Uterus (tissue), 4 donors: Measurements from ENCODE around the gene CLCN5. TPM values are rescaled to one million over a fixed set of nuclear protein-coding genes. Genes with fewer than 3 reads are reported as not detected.

Source experiments
- DNase-seq, 2 donors: peaks; one replicate each; pipeline ENCODE4 v3.0.0-alpha.2; 2019 to 2020
- H3K27ac ChIP-seq, 2 donors: fragments of 200-600 bp; sonication (generic); 1 replicate in 1 of 2; 2 replicates in 1 of 2; pipeline ENCODE4 v1.5.1; 2016 to 2018
- H3K27me3 ChIP-seq, 2 donors: fragments of 200-600 bp; sonication (generic); one replicate each; pipeline ENCODE4 v1.5.1; 2018 to 2019; ENCODE audit warnings: control low read depth in 1 of 2
- H3K36me3 ChIP-seq, 2 donors: fragments of 200-600 bp; sonication (generic); one replicate each; pipeline ENCODE4 v1.5.1; 2019; ENCODE audit warnings: control low read depth in 1 of 2
- H3K4me1 ChIP-seq, 2 donors: fragments of 200-600 bp; sonication (generic); one replicate each; pipeline ENCODE4 v1.5.1; 2018 to 2019; ENCODE audit warnings: control low read depth in 1 of 2
- H3K4me3 ChIP-seq, 2 donors: fragments of 200-600 bp; sonication (generic); 1 replicate in 1 of 2; 2 replicates in 1 of 2; pipeline ENCODE4 v1.5.1; 2018 to 2019; ENCODE audit warnings: mild to moderate bottlenecking in 1 of 2
- H3K9me3 ChIP-seq, 2 donors: fragments of 200-600 bp; sonication (generic); one replicate each; pipeline ENCODE4 v1.5.1; 2019; ENCODE audit warnings: control low read depth in 1 of 2
- POLR2A ChIP-seq, 2 donors: fragments of 450-650 bp; IDR thresholded peaks; one replicate each; pipeline ENCODE4 v1.6.1; 2016; ENCODE audit warnings: antibody characterized with exemption in 2 of 2, mild to moderate bottlenecking in 1 of 2, moderate library complexity in 1 of 2
- intact Hi-C: fragments of 100-400 bp; cut with DNase I; formaldehyde crosslinking; loops from one replicate; pipeline ENCODE4 v1.15.1; 2023; ENCODE audit warnings: low total_unique reads
- total RNA-seq, 4 donors: library from RNA; depleted of rRNA in 3 of 4; stranded (reverse); fragments of >200 nt in 3 of 4; gene quantifications; one replicate each; pipeline versions ENCODE4 v1.1.0 to v1.2.4, GENCODE V29; 2014 to 2023
- TF ChIP-seq, protein P1 (sequence below), 4 experiments: fragments of 200-600 bp in 2 of 4; fragments of 450-650 bp in 2 of 4; sonication (generic) in 2 of 4; IDR thresholded peaks; one replicate each; pipeline ENCODE4 v1.5.1; 2016 to 2019; ENCODE audit warnings: antibody characterized with exemption in 4 of 4, mild to moderate bottlenecking in 2 of 4, moderate library complexity in 1 of 4
- donor health status: DM: yes; HTN: yes; CAD: no.

Gene CLCN5
- total RNA-seq, 4 donors from 2014 or later = 6.4 to 81.2 (median 11.0) TPM

DNA sequence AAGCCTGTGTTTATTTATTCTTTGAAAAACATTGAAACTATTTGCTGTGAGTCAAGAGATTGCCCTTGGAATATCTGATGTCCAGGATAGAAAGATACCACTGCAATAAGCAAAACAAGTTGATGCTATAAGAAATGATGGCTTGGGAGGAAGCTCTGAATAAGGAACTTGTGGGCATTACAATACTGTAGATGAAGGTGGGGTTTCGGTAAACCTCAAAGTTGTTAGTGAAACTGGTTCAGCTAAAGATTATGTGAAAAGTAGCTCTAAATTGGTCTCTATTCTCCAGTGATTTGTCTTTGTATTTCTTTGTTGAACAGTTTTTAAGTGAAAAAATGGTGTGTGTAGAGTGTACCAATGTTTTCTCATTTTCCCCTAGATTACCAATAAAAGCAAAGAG is 149.7 kb downstream of the CLCN5 start:
- no peak for DNase-seq
- Histone ChIP-seq H3K9me3 (no peaks in the 10 kb centered on the region), H3K27me3 (no peaks in the 10 kb centered on the region), H3K27ac (no peak overlapping the region), H3K4me3 (no peak overlapping the region), H3K36me3 (no peaks in the 10 kb centered on the region), H3K4me1 (no peaks in the 10 kb centered on the region)
- TF ChIP-seq, protein P1, sequence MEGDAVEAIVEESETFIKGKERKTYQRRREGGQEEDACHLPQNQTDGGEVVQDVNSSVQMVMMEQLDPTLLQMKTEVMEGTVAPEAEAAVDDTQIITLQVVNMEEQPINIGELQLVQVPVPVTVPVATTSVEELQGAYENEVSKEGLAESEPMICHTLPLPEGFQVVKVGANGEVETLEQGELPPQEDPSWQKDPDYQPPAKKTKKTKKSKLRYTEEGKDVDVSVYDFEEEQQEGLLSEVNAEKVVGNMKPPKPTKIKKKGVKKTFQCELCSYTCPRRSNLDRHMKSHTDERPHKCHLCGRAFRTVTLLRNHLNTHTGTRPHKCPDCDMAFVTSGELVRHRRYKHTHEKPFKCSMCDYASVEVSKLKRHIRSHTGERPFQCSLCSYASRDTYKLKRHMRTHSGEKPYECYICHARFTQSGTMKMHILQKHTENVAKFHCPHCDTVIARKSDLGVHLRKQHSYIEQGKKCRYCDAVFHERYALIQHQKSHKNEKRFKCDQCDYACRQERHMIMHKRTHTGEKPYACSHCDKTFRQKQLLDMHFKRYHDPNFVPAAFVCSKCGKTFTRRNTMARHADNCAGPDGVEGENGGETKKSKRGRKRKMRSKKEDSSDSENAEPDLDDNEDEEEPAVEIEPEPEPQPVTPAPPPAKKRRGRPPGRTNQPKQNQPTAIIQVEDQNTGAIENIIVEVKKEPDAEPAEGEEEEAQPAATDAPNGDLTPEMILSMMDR (IDR thresholded peaks at IDR 0.05) = no peak
- no peak for TF ChIP-seq POLR2A (IDR thresholded peaks at IDR 0.05)
- intact Hi-C loops = no loop called here

DNA sequence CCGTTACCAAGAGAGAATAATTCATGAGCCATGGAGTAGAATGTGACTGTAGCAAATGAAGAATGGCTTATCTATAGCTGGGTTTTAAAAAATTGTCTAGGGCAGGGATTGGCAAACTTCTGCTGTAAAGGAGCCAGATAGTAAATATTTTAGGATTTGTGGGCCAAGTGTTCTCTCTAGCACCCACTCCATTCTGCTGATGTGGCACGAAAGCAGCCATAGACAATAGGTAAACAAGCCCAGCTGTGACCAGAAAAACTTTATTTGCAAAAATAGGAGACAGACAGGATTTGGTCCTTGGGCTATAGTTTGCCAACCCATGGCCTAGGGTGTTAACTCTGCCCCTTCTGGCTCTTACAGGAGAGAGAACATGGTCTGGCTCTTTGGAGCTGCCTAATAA is 151.2 kb downstream of the CLCN5 start:
- DNase-seq = no peak
- H3K4me1 ChIP-seq = no peaks in the 10 kb centered on the region
- H3K36me3 ChIP-seq = no peaks in the 10 kb centered on the region
- H3K9me3 ChIP-seq = no peaks in the 10 kb centered on the region
- H3K4me3 ChIP-seq = no peak overlapping the region
- no peaks in the 10 kb centered on the region for H3K27me3 ChIP-seq
- intact Hi-C loops = no loop called here
- no peak overlapping the region for H3K27ac ChIP-seq
- TF ChIP-seq, protein P1 (IDR thresholded peaks at IDR 0.05) = no peak
- TF ChIP-seq POLR2A (IDR thresholded peaks at IDR 0.05) = no peak

DNA sequence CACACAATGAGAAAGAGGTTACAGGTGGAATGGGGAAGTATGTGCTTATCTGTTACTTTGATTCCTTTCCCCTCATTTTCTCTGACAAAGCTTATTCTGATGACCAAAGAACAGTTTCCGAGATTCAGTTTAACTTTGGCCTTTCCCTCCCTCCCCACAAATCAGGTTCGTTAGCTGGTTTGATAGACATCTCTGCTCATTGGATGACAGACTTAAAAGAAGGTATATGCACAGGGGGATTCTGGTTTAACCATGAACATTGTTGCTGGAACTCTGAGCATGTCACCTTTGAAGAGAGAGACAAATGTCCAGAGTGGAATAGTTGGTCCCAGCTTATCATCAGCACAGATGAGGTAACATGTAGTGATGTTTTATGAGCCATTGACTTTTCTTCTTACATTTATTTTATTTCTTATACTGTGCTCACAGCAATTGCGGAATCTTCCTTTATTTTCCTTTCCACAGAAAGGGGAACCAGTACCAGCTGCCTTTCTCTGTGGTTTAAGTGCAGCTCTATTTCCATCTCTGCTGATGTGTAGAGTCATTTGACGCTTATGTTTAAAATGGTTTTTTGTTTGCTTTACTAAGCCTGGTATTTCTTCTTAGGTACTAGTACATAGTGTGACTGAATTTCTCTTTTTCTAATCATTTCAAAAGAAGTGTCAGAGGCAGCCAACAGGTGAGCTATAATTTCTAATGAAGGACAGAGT is 153.4 kb downstream of the CLCN5 start:
- no peak for DNase-seq
- Histone ChIP-seq H3K9me3 (no peaks in the 10 kb centered on the region), H3K27me3 (no peaks in the 10 kb centered on the region), H3K36me3 (no peaks in the 10 kb centered on the region), H3K4me3 (no peak overlapping the region), H3K27ac (no peak overlapping the region), H3K4me1 (no peaks in the 10 kb centered on the region)
- TF ChIP-seq, protein P1 (IDR thresholded peaks at IDR 0.05) = no peak
- no peak for TF ChIP-seq POLR2A (IDR thresholded peaks at IDR 0.05)
- intact Hi-C loops = no loop called here

DNA sequence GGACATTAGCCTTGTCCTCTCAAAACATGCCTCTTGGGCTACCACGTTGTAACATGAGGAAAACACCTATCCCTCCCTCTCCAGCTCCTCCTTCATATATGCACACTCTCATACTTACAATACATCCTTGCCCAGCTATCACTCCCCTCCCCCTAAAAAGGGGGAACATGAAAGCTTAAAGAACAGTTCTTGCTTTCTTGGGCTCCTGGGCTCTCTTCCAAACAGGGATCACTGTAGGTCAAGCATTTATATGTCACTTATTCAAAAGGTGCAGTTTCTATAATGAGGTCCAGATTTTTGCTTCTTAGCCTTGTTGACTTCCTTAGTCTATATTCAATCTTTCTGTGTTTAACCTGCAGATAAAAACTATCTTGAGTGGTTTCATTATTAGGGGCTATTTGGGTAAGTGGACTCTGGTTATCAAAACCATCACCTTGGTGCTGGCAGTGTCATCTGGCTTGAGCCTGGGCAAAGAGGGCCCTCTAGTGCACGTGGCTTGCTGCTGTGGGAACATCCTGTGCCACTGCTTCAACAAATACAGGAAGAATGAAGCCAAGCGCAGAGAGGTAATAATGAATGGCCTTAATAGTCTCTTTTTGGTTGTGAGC is 159.0 kb downstream of the CLCN5 start:
- Histone ChIP-seq H3K36me3 (no peaks in the 10 kb centered on the region), H3K4me1 (no peaks in the 10 kb centered on the region), H3K27me3 (no peaks in the 10 kb centered on the region), H3K9me3 (no peaks in the 10 kb centered on the region), H3K4me3 (no peak overlapping the region), H3K27ac (no peak overlapping the region)
- TF ChIP-seq, protein P1 (IDR thresholded peaks at IDR 0.05) = no peak
- TF ChIP-seq POLR2A (IDR thresholded peaks at IDR 0.05) = no peak
- intact Hi-C loops = no loop called here
- DNase-seq = peak in 1 of 2 donors; percentile 19

DNA sequence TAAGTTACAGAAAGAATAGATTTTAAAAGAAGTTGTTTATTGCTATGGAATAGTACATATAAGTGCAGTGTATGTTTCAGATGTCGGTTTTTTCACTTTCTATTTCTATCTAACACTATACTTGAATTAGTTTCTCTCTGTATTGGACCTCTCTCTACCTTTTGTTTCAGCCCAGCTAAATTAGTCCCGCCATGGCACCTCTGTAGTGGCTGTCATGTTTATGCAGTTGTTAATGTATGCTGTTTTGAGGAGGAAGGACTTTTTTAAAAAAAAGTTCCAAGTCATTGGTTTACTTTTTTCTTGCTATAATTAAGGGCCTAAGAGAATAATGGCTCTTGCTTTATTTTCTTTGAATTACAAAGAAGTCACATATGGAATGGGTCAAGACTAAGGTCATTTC is 160.3 kb downstream of the CLCN5 start:
- H3K27ac ChIP-seq = no peak overlapping the region
- intact Hi-C loops = no loop called here
- TF ChIP-seq POLR2A (IDR thresholded peaks at IDR 0.05) = no peak
- TF ChIP-seq, protein P1 (IDR thresholded peaks at IDR 0.05) = no peak

More for the DNA sequence above, 160.3 kb downstream of the CLCN5 start:
- H3K4me3 ChIP-seq = no peak overlapping the region
- no peaks in the 10 kb centered on the region for H3K36me3 ChIP-seq
- no peaks in the 10 kb centered on the region for H3K27me3 ChIP-seq
- DNase-seq = no peak
- H3K4me1 ChIP-seq = no peaks in the 10 kb centered on the region
- H3K9me3 ChIP-seq = no peaks in the 10 kb centered on the region
